SK-N-DZ (cell line): ENCODE measurements around the gene FOXG1.

Experiments used
- DNase-seq: peaks from one replicate; pipeline ENCODE4 v3.0.0-alpha.2; 2015; ENCODE audit warnings: low spot score

The FOXG1 gene

DNA sequence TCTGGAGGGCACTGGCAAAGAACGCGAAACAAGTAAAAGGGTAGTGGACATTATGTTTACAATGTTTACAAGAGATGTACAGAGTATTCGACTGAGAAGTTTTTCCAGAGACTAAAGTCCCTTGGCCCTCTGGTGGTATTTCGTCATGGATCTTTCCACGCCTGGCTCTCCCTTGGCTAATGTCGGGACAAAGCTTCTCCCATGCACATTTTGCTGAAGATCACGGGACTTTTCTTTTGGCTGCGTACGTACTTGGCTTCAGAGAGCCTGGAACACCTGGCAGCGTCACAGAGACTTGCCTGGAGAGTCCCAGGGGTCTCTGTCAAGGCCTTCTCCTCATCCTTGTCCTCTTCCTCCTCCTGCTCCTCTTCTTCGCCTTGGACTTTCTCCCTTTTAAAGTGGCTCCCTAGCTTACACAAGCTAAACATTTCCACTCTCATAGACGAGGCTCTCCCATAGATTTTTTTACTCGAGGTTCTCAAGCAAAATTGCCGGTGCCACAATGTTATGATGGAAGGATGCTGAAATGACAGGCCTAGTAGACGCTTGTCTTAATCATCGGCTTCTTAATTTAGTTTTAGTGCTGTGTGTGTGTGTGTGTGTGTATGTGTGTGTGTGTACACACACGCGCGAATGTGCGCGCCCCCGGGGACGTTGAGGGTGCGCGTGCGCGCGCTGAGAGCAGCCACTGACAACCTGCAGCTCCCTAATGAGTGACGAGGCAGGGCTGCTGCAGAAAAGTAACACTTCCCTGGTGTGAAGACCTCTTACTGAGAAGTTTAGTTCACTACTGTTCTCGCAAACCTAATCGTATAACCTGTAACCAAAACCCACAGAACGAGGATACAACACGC lies 4.9 kb upstream of the FOXG1 start:
- DNase-seq, result no peak

DNA sequence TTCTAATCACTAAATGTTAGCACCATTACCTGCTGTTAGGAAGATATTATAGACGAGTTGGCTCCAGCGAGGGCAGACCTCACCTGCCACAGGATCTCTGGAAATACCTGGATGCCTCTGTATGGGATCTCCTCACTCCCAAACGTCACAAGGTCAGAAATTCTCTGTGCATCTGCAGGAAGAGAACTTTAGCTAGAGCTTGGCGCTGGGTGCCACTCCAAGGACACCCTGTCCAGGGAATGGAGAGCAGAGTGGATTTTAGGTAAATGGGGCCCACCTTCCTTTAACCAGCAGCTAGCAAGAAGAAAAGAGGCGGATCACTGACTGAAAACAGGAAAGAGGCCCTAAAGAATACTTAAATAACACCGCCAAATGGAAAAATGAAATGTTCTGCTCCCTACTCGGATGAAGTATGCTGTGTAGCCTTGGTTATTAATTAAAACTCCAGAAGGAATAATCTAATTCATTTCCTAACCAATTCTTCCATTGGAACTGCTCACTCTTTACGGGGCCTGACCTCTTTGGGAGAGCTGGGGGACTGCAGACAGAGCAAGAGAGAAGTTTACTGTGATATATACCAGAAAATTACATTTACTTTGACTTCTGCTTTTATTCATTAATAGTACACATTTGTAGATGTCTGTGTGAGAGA lies 4.2 kb upstream of the FOXG1 start:
- no peak for DNase-seq

DNA sequence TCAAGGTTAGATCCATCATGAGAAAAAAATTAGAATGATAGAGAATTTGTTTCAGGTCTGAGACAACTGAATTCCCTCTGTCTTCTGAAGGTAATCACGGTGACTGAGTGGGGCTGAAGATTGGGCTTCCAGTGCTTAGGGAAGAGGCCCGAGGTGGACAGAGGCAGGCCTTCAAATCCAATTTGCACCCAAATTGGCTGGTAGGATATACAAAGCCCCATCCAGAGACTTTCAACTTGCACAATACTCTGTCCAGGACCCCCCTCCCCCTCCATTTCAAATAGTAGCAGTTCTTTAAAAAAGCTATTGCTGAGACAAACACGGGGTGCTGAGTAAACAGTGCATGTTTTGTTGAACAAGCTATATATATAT lies 3.6 kb upstream of the FOXG1 start:
- DNase-seq, result no peak

DNA sequence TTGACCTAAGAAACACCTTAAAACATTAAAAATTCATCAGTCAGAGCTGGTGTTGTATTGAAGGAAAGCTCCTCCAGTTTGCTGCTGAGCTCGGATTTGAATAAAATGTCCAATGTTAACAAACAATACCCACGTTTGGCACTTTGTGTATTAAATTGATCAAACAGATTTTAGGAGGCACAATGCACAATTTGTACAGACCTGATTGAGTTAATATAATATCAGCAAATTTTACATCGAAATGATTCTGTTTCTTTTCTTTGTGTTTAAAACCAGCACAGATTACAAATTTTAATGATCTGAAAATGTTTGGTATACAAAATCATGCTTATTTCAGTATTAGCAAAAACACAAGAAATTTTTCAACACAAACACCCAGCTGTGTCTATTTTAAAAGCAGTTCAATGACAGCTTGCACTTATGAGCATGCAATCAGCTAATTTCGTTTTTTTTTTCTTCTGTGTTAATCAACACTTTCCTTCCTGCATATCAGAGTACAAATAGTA lies 2.8 kb upstream of the FOXG1 start:
- no peak for DNase-seq

DNA sequence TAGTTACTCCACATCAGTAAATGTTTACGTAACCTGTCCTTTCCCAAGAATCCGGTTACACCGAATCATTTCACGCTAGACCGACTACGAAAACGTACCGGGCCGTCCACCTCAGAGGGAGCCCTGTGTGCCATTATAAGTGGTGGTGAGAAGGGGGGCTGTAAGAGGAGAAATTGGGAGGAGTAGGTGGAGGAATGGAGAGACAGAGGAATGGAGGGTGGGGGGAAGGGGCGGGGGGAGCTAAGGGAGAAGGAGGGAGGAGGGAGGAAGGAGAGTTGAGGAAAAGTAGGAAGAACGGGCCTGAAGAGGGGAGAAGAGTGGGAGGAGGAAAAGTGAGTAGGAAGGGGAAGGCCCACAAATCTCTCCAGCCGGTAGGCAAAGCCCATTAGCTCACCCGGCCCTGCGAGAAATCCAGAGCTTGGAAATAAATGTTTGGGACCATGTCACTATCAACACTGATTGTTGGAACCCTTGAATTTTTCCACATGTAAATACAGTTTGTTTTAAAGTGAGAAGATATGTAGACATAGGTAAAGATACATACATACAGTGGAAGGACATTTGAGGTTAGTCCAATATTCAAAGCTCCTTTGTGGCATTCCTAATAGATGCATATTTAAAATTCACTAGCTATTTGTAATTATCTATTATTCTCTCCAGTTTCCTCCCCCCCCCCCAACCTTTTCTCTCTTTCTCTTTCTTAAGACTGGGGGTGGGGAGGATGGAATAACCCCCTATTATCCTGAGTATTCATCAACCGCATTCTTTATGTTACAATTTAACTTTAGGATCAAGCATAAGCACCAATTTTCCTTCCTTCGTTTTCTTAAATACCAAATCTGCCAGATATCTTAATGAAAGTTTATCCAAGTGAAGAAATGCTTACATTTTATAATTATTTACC lies 2.1 kb upstream of the FOXG1 start:
- no peak for DNase-seq

DNA sequence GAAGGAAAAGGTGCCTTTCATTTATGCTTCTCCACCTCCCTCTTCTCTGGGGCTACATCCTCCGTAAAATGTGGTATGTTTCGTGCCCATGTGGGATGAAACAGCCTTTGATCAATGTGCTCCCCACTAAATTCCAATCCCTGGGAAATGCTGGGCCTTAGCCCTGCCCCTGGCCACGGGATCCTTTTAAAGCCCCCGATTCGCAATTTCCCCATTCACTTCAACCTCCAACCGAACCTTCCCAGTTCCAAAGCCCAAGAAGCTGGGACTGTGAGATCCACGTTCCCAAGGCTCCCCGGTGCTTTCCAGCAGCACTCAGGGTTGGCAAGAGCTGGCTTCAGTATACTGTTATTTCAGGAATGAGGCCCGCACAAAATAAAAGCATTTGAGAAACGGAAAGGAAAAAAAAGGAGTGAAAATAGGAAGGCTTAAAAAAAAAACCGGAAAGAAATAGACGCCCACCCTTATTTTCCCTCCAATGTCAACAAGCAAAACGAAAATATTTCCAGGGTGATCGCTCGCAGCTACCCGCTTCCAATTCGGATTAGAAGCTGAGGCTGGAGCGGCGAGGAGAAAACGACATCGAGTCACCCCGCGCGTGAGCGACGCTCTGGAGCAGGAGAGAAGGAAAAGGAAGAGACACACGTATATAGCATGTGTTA lies 1.3 kb upstream of the FOXG1 start:
- peak; percentile 15 for DNase-seq

DNA sequence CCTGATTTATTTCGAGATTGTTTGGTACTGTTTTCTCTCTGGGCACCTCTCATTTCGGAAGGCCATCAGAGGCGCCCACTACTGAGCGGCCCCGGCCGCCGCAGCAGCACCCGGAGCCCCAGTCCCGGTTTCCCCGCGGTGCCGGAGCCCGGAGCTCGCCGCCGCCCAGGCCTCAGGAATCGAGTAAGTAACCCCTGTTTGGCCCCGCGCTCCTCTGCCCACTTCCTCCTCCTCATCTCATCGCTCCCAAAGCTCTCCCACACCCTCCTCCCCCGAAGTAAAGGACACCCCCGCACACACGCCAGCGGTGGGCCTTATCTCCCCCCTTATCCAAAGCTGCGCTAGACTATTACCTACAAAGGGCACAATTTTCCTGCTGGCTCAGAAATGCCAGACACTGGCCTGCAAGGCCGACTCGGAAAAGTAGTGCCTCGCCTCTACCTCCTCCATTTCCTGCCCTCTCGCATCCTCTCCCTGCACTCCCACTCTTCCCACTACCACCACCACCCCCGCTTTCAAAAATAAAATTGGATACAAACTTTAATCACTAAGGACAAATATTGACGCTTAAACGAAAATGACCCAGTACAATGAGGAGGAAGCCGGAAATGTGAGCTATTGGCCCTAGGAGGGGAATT lies 637 bp upstream of the FOXG1 start:
- peak; percentile 41 for DNase-seq

DNA sequence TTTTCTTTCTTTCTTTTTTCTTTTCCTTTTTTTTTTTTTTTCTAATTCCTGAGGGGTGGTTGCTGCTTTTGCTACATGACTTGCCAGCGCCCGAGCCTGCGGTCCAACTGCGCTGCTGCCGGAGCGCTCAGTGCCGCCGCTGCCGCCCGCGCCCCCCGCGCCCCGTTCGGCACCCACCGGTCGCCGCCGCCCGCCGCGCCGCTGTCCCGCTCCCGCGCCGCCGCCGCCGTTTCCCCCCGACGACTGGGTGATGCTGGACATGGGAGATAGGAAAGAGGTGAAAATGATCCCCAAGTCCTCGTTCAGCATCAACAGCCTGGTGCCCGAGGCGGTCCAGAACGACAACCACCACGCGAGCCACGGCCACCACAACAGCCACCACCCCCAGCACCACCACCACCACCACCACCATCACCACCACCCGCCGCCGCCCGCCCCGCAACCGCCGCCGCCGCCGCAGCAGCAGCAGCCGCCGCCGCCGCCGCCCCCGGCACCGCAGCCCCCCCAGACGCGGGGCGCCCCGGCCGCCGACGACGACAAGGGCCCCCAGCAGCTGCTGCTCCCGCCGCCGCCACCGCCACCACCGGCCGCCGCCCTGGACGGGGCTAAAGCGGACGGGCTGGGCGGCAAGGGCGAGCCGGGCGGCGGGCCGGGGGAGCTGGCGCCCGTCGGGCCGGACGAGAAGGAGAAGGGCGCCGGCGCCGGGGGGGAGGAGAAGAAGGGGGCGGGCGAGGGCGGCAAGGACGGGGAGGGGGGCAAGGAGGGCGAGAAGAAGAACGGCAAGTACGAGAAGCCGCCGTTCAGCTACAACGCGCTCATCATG lies 654 bp downstream of the FOXG1 start:
- no peak for DNase-seq

DNA sequence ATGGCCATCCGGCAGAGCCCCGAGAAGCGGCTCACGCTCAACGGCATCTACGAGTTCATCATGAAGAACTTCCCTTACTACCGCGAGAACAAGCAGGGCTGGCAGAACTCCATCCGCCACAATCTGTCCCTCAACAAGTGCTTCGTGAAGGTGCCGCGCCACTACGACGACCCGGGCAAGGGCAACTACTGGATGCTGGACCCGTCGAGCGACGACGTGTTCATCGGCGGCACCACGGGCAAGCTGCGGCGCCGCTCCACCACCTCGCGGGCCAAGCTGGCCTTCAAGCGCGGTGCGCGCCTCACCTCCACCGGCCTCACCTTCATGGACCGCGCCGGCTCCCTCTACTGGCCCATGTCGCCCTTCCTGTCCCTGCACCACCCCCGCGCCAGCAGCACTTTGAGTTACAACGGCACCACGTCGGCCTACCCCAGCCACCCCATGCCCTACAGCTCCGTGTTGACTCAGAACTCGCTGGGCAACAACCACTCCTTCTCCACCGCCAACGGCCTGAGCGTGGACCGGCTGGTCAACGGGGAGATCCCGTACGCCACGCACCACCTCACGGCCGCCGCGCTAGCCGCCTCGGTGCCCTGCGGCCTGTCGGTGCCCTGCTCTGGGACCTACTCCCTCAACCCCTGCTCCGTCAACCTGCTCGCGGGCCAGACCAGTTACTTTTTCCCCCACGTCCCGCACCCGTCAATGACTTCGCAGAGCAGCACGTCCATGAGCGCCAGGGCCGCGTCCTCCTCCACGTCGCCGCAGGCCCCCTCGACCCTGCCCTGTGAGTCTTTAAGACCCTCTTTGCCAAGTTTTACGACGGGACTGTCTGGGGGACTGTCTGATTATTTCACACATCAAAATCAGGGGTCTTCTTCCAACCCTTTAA lies 1.5 kb downstream of the FOXG1 start:
- DNase-seq, result no peak

DNA sequence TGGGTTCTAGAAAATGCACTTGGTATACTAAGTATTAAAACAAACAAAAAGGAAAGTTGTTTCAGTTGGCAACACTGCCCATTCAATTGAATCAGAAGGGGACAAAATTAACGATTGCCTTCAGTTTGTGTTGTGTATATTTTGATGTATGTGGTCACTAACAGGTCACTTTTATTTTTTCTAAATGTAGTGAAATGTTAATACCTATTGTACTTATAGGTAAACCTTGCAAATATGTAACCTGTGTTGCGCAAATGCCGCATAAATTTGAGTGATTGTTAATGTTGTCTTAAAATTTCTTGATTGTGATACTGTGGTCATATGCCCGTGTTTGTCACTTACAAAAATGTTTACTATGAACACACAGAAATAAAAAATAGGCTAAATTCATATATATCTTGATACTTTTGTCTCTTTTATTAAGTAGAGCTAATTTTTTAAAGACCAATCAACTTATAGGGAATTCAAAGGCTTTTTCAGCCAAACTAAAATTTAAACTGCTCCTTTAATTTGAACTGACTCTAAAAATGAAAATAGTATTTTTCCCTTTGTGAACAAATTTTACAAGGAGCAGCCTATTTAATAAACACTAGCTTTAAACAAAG lies 2.8 kb downstream of the FOXG1 start:
- DNase-seq, result no peak

DNA sequence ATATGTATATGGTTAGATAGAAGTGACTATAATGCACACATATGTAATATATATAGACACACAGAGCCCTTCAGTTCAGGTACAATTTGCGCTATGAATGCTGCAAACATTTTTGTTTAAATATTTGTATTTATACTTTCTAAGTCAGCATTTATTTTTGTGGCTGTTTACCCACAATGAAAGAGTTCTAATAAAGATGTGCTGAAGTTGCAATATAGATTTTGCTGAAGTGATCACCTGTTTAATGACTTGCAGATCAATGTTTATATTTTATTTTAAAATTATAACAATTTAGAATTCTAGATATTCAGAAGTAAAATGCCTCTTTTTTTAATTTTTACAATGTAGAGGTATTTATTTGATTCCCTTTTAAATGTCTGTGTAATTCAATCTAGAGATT lies 3.5 kb downstream of the FOXG1 start:
- DNase-seq, result no peak

DNA sequence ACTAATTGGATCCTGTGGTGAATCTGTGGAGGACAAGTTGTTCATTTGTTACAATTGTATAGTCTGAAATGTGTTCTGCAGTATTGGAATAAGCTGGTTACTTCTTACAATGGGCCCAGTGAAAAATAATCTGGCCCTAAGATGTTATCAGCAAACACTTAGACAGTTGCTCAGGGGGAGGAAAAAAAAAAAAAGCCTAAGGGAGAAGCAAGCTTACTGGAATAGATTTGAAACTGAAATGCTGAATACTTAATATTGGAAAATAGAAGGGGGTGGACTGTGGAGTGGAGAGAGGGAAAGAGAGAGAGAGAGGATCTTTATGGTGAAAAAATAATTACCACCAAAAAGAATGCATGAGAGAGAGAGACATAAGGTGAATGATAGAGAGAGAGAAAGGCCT lies 4.0 kb downstream of the FOXG1 start:
- DNase-seq, result no peak

DNA sequence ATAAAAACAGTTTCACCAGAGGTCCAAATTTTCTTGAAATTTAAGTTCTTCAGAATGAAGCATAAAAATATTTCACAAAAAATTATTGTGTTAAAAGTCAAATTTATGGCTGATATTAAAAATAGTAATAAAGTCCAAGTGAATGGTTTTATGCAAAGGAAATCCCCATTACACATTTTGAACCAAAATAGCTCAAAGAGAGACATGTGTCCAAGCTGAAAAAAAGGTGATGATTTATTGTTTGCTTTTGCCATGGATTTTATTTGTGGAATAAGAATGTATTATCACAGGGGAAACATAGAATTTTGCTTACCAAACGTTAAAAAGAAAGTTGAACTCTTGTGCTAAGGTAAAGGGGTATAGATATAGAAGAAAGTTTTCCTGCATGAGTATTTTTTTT lies 4.6 kb downstream of the FOXG1 start:
- DNase-seq, result no peak

DNA sequence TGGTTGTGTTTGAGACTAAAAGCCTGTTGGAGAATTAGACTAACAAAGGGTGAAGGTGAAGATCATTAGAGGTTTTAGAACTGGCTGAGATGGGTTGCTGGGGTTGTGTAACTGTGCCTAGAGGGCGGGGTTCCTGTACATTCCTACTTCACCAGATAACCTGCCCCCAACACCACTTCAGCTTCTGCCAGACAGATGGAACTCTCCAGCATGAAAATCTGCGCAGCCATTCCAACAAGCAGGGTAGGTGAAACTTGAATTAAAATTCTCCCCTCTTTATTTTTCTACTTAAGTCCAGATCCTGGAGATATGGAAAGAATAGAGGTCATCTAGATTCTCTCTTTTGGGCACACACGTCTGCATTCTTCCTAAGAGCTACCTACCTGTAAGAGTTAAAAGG lies 6.0 kb downstream of the FOXG1 start:
- DNase-seq, result no peak

DNA sequence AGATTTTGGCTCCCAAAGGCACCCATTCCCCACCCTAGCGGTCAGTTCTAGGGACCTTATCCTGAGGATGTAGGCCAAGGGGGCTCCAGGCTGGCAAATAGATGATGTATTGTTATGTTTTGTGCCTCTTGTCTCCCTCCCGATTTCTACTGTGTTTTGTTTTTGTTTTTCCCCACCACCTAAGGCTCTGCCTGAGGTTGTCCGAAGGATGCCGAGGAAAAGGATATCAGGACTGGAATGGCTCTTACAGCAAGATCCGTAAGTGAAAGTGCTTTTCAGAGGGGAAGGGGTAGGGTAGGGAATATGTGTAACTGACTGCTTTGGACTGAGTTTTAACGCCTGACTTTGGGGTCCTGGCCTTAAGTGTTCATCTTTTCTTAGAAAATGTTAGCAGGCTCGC lies 6.6 kb downstream of the FOXG1 start:
- no peak for DNase-seq

DNA sequence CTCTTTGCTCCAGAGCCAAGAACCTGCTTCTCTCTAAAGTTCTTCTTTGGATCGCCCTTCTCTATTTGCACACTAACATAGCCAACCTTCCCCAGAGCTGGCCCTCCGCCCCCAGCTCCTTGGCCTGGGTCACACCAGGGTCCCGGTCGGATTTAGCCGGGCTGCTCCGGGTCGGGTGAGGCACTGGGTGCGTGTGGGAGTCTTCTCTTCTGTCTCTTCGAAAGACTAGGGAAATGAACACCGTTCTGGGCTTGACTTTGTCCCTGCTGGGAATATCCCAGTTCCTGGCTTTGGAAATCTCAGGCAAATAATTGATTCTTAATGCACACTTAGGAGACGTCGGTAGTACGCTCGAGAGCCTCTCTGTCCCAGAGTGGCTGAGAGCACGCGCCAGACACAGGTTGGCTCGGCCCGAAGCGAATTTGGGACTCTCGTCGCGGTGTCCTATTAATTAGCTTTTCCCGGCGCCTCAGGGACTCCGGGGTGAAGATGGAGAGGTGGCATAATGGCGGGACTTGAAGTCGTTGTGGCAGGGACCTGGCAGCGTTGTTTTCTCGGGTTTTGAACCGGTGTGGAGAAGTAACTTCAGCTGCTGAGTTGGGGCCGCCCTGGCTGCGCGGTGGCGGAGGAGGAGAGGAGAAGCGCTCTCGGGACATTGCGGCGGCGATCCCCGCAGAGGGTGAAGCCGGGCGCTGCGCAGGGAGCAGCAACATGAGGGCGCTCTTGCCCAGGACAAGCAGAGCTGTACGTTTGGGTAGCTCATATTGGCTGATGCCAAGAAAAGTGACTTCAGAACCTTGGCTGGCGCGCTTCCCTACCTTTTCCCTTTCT lies 7.5 kb downstream of the FOXG1 start:
- DNase-seq, result no peak

DNA sequence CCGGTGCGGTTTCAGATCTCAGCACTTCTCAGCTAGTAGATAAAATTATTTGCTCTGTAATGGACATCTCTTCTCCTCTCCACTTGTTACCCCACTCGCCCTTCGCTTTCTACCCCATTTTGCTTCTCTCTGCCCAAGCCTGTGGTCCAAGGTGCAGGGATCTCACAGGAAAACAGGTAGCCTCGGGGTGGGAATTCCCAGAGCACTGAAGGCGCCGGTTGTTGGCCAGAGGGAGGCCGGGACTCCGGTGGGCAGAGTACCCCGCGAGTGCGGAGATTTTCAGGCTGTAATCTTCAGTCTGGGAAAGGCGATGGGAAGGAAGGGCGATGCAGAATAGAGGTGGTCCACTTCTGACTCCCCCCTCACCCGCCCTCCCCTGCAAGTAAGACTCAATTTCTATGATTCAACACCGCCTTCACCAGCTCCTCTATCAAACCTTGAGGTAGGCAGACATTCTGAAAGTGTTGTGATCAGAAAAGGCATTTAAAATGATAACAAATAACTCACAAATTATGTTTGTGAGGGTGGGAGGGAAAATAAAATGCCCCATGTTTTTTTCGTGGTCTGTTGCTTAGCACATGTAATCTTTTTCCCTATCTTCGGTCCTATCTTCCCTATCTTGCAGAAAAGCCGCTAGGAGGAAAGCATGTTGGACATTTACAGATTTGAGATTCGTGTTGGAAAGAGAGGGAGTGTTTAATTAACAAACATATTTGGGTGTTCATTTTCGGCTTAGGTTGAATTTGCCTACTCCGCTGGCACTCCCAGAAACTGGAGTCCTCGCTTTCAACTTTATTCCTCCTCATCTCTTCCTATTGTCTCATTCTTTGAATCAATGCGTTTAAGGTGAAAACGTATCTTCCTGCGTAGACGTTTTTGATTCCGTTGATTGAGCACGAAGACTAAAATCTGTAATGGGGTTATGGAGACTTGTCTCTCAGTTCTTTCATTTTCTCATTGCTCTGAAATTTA lies 8.5 kb downstream of the FOXG1 start:
- DNase-seq, result no peak
